HPDE6-E6E7 (cell line): Measurements from ENCODE around the gene F2.

ENCODE experiments used
- DNase-seq: peaks from one replicate; pipeline ENCODE4 v3.0.0; 2011; ENCODE audit warnings: missing footprints; ENCODE audit errors: extremely low spot score

F2 gene

GRCh38 chr11:46743043-46743442 is 24.0 kb downstream of the F2 start:
- no peak for DNase-seq

DNA sequence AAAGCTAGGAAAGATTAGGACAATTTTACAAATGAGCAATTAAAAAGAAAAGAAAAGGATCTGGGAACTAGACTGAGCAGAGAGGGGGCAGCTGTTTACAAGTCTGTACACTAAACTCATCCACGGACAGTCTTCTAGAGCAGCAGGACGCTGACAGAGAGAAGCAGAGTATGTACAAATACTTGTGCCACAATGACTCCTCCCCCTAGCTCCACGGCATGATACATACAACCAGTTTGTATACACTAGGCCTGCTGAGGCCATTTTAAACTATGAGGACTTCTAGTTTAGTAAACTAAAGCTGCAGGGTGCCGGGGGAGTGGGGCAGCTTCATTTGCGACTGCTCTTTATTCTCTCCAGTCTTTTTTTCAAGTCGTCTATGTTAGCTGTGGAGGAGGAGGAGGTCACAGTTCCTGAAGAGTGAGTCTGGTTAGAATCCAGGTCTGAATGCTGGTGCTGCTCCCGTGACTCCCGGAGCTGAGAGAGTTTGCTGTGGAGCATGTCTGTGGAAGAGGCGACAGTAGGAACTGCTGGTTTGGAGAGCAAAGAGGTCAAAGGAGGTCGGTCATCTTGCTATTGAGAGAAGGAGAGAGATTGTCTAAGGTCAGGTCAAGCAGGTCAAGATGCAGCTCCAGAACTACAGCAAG is 24.8 kb downstream of the F2 start:
- no peak for DNase-seq

DNA sequence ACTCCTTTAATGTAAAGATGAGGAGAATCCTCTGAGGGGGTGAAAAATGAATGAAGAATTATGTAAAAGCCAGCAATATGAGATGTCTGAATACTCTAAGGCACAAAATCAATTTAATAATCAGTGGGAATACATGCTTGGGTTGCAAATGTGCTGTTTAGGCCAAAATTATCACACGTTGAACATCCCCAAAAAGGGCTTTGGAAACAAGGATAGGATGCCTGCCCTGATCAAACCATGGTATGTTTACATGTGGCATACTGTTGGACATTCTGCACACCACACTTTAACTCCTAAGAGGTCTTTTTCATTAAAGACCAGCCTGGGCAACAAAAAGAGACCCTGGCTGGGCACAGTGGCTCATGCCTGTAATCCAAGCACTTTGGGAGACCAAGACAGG is 26.3 kb downstream of the F2 start:
- DNase-seq = no peak

DNA sequence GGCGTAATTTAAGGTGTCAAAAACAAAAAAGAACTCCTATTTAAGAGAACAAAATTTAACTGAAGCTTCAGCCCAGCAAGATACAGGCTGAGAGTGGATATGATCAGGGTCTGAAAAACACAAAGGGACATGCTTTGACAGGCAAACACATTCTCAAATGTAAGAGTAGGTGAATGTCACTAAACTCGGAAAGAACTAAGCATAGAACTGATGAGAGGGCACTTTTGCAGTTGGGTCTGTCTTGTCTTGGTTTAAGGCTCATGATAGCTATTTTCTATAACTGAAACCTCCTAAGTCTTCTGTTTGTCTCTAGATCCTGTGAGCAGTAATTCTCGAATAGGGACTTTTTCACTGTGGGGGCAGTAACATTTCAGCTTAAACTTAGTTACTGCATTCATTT is 27.0 kb downstream of the F2 start:
- no peak for DNase-seq

- DNase-seq = no peak
Measured at GRCh38 chr11:46747150-46747549, 28.1 kb downstream of the F2 start.

DNA sequence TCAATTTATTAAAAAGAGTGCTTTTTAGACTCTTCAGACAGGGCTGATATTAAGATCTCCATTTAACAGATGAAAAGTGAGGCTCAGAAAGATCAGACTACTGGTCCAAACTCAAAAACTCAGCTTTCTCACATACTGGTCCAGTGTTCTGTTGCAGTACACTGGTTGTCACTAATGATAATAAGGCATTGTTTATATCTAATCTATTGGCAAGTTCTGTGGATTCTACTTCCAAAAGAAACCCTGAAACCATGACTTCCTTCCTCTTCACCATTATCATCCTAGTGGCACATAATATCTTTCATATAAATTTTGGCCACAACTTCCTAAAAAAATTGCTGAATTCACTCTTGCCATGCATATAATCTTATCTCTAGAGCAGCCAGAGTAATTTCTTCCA is 36.9 kb downstream of the F2 start:
- no peak for DNase-seq

DNA sequence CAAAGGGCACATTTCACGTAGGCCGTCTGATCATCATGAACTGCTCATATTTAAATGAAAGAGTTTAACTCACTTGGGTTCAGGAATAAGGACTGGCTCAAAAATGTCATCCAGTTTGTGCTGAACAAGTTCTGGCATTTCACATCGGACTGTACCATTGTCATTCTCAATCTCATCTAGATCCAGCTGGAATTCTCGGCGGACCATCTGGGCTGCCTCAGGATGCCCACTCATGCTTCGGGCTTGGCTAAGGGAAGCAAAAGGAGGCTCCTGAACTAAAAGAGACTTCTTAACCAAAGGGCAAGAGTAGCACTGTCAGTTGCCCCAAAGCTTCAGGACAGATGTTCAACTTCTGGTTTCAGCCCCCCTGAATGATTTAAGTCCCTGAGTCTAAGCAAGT is 40.2 kb downstream of the F2 start:
- no peak for DNase-seq

- DNase-seq = no peak
Measured at GRCh38 chr11:46760429-46761128, 41.6 kb downstream of the F2 start.

GRCh38 chr11:46761807-46762206 is 42.8 kb downstream of the F2 start:
- no peak for DNase-seq

DNA sequence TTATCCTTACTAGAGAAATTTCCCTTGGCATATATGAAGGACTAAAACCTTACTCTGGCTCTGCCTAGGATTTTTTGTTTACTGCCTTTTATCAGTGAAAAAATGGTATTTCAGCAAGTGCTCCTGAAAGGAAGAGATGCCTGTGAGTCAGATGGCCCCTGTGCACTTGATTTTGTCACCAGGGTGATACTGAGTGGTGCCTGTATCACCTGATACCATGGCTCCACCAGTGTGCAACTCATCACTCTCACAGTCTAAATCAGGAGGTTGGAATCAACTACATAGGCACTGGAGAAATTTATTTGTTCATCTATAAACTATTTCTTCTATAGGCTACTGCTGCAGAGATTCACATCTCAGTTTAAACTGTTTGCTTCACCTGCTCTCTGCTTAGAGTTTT is 43.2 kb downstream of the F2 start:
- DNase-seq = no peak

- no peak for DNase-seq
Measured at GRCh38 chr11:46766656-46767055, 47.6 kb downstream of the F2 start.

- DNase-seq = no peak
Measured at GRCh38 chr11:46769636-46770221, 50.7 kb downstream of the F2 start.

- DNase-seq = no peak
Measured at GRCh38 chr11:46776878-46777277, 57.9 kb downstream of the F2 start.

- no peak for DNase-seq
Measured at GRCh38 chr11:46778416-46778815, 59.4 kb downstream of the F2 start.
